Trophoblast cell (in vitro differentiated cells and primary cell): ENCODE data around the gene DUSP7.
"Not testable (repeated sequence)": the region's sequence is repeated elsewhere in the genome, so short reads cannot be mapped to it uniquely, and the experiment has no call there.

Experiments used
- DNase-seq, 2 donors: peaks; one replicate each; pipeline ENCODE4 v3.0.0-alpha.2; 2016
- H2AFZ ChIP-seq: 2 replicates; pipeline ENCODE4 v1.6.1; 2013; ENCODE audit warnings: low read length, moderate library complexity, mild to moderate bottlenecking; ENCODE audit not compliant: insufficient read depth, poor library complexity
- H2AK5ac ChIP-seq: 2 replicates; pipeline ENCODE4 v1.6.1; 2013; ENCODE audit warnings: mild to moderate bottlenecking, low read length
- H2BK120ac ChIP-seq: 2 replicates; pipeline ENCODE4 v1.6.1; 2013; ENCODE audit warnings: low read length, mild to moderate bottlenecking, moderate library complexity; ENCODE audit not compliant: insufficient read depth, poor library complexity
- H2BK12ac ChIP-seq: 2 replicates; pipeline ENCODE4 v1.6.1; 2013; ENCODE audit warnings: mild to moderate bottlenecking, low read length, moderate library complexity
- H2BK5ac ChIP-seq: 2 replicates; pipeline ENCODE4 v1.6.1; 2013; ENCODE audit warnings: low read length, low read depth, moderate library complexity, mild to moderate bottlenecking; ENCODE audit not compliant: poor library complexity
- H3K14ac ChIP-seq: 2 replicates; pipeline ENCODE4 v1.6.1; 2013; ENCODE audit warnings: mild to moderate bottlenecking, low read length
- H3K18ac ChIP-seq: 2 replicates; pipeline ENCODE4 v1.6.1; 2013; ENCODE audit warnings: mild to moderate bottlenecking, low read length
- H3K23ac ChIP-seq: 2 replicates; pipeline ENCODE4 v1.6.1; 2013; ENCODE audit warnings: low read length
- H3K27ac ChIP-seq: 2 replicates; pipeline ENCODE4 v1.5.1; 2013; ENCODE audit warnings: low read depth, mild to moderate bottlenecking, inconsistent platforms, low read length, moderate library complexity
- H3K27me3 ChIP-seq: 2 replicates; pipeline ENCODE4 v1.6.1; 2013; ENCODE audit warnings: inconsistent platforms, mild to moderate bottlenecking, low read length, moderate library complexity; ENCODE audit not compliant: insufficient read depth
- H3K36me3 ChIP-seq, 2 experiments: 1 replicate in 1 of 2; 2 replicates in 1 of 2; pipeline ENCODE4 v1.6.1; 2013; ENCODE audit warnings: low read length in 2 of 2, mild to moderate bottlenecking in 2 of 2, moderate library complexity in 1 of 2; ENCODE audit not compliant: insufficient read depth in 2 of 2, control insufficient read depth in 1 of 2
- H3K4ac ChIP-seq: 2 replicates; pipeline ENCODE4 v1.6.1; 2013; ENCODE audit warnings: low read depth, mild to moderate bottlenecking, low read length, moderate library complexity
- H3K4me1 ChIP-seq, 2 experiments: 1 replicate in 1 of 2; 2 replicates in 1 of 2; pipeline ENCODE4 v1.6.1; 2013; ENCODE audit warnings: low read length in 2 of 2, mild to moderate bottlenecking in 2 of 2, moderate library complexity in 1 of 2; ENCODE audit not compliant: insufficient read depth in 2 of 2, control insufficient read depth in 1 of 2
- H3K4me2 ChIP-seq: 2 replicates; pipeline ENCODE4 v1.6.1; 2013; ENCODE audit warnings: inconsistent platforms, mild to moderate bottlenecking, low read length, moderate library complexity
- H3K4me3 ChIP-seq: 2 replicates; pipeline ENCODE4 v1.5.1; 2013; ENCODE audit warnings: mild to moderate bottlenecking, low read depth, low read length, inconsistent platforms
- H3K79me1 ChIP-seq: one replicate; pipeline ENCODE4 v1.6.1; 2013; ENCODE audit warnings: low read length
- H3K79me2 ChIP-seq: 2 replicates; pipeline ENCODE4 v1.6.1; 2013; ENCODE audit warnings: low read length, mild to moderate bottlenecking; ENCODE audit not compliant: control insufficient read depth, insufficient read depth, poor library complexity
- H3K9ac ChIP-seq: 2 replicates; pipeline ENCODE4 v1.6.1; 2013; ENCODE audit warnings: mild to moderate bottlenecking, low read length
- H3K9me3 ChIP-seq: 2 replicates; pipeline ENCODE4 v1.6.1; 2013; ENCODE audit warnings: low read depth, mild to moderate bottlenecking, control low read depth, inconsistent platforms, low read length; ENCODE audit not compliant: insufficient read depth
- H4K12ac ChIP-seq: 2 replicates; pipeline ENCODE4 v1.6.1; 2013; ENCODE audit warnings: low read depth, mild to moderate bottlenecking, low read length, moderate library complexity
- H4K8ac ChIP-seq: 2 replicates; pipeline ENCODE4 v1.6.1; 2013; ENCODE audit warnings: low read depth, mild to moderate bottlenecking, low read length, moderate library complexity
- H4K91ac ChIP-seq: one replicate; pipeline ENCODE4 v1.6.1; 2013; ENCODE audit warnings: low read depth, mild to moderate bottlenecking, low read length, moderate library complexity
- WGBS: extraction: QIAGEN DNeasy Blood & Tissue Kit; methylation state at CpG from one replicate; pipeline ENCODE4 v1.1.7; 2013; ENCODE audit warnings: missing lambda C conversion rate; ENCODE audit not compliant: insufficient read length, insufficient coverage; ENCODE audit errors: extremely low coverage; 5-methylcytosine and 5-hydroxymethylcytosine counted together

Gene DUSP7

DNA sequence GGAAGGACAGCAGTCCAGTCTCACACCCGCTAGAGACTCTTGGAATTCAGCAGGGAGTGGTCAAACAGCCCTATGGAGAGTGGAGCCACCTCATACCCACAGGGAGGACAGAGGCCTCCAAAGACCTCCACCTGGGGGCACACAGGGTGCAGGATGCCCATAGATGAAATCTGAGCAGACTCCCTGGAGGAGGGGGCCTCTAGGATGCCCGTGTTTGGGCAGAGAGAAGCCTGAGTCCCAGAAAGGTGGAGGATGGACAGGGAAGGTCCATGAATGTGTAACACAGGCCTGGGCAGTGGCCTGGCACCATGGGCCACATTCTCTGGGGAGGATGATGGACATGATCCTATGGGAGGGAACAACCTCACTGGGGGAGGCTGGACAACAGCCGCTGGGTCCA is 21.7 kb downstream of the DUSP7 start:
- Histone ChIP-seq H3K4me2 (no peak overlapping the region), H3K4me3 (no peak overlapping the region), H3K27me3 (no peaks in the 10 kb centered on the region), H4K8ac (no peak overlapping the region), H3K79me1 (no peaks in the 10 kb centered on the region), H2AK5ac (no peak overlapping the region), H3K9me3 (peaks cover 2% of the 10 kb centered on the region), H3K79me2 (no peaks in the 10 kb centered on the region), H3K27ac (no peak overlapping the region), H3K4ac (no peak overlapping the region), H3K18ac (no peak overlapping the region), H2BK12ac (no peak overlapping the region), H2BK120ac (no peak overlapping the region), H3K14ac (no peak overlapping the region), H3K23ac (no peak overlapping the region), H3K36me3 (no peaks in the 10 kb centered on the region), H4K91ac (no peak overlapping the region), H4K12ac (no peak overlapping the region), H2BK5ac (no peak overlapping the region), H2AFZ (no peak overlapping the region), H3K9ac (no peak overlapping the region), H3K4me1 (peaks cover 4 to 6% of the 10 kb centered on the region in 2 experiments)
- DNase-seq, result no peak
- WGBS, result no CpG with 5 or more reads among the region's 3 CpGs

DNA sequence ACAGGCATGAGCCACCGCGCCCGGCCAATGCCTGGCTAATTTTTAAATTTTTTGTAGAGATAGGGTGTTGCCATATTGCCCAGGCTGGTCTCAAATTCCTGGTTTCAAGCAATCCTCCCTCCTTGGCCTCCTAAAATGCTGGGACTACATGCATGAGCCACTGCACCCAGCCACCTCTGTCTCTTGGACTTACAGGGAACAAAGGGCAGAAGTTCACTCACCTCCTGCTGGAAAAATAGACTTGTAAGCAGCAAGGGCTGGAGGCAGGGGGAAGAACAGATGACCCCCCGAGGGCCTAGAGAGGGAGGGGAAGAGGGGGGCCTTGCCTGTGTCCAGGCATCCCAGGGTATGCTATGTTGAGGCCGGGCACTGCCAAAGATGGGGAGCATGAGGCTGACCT is 22.2 kb downstream of the DUSP7 start:
- Histone ChIP-seq H2AFZ (no peak overlapping the region), H2AK5ac (no peak overlapping the region), H3K79me2 (no peaks in the 10 kb centered on the region), H3K4me1 (peaks cover 8 to 10% of the 10 kb centered on the region in 2 experiments), H3K27ac (no peak overlapping the region), H3K27me3 (no peaks in the 10 kb centered on the region), H4K8ac (no peak overlapping the region), H3K9me3 (peaks cover 5% of the 10 kb centered on the region), H3K4me2 (no peak overlapping the region), H2BK12ac (no peak overlapping the region), H3K18ac (no peak overlapping the region), H4K91ac (no peak overlapping the region), H2BK5ac (no peak overlapping the region), H3K36me3 (no peaks in the 10 kb centered on the region), H3K4me3 (no peak overlapping the region), H3K23ac (no peak overlapping the region), H4K12ac (no peak overlapping the region), H2BK120ac (no peak overlapping the region), H3K14ac (no peak overlapping the region), H3K4ac (no peak overlapping the region), H3K9ac (no peak overlapping the region), H3K79me1 (no peaks in the 10 kb centered on the region)
- DNase-seq, result no peak
- WGBS, result no CpG with 5 or more reads among the region's 5 CpGs

DNA sequence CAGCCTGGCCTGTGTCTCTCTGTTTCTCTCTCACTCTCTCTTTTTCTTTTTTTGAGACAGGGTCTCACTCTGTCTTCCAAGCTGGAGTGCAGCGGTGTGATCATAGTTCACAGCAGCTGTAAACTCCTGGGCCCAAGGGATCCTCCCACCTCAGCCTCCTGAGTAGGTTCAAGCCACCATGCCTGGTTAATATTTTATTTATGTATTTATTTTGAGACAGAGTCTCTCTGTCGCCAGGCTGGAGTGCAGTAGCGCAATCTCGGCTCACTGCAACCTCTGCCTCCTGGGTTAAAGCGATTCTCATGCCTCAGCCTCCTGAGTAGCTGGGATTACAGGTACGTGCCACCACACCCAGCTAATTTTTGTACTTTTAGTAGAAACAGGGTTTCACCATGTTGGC is 22.6 kb downstream of the DUSP7 start:
- not testable (repeated sequence) for H4K12ac ChIP-seq, H3K9me3 ChIP-seq, H2BK12ac ChIP-seq, H3K79me1 ChIP-seq, H3K18ac ChIP-seq, H3K9ac ChIP-seq, H4K8ac ChIP-seq, H3K27ac ChIP-seq, H3K4ac ChIP-seq, H3K23ac ChIP-seq, H3K27me3 ChIP-seq, H2AFZ ChIP-seq, DNase-seq, H3K4me2 ChIP-seq, H2BK5ac ChIP-seq, H3K79me2 ChIP-seq, H4K91ac ChIP-seq, H2AK5ac ChIP-seq, H3K14ac ChIP-seq, H3K4me3 ChIP-seq, H2BK120ac ChIP-seq, H3K36me3 ChIP-seq
- peaks cover 10 to 11% of the 10 kb centered on the region in 2 experiments for H3K4me1 ChIP-seq
- WGBS, result no CpG with 5 or more reads among the region's 6 CpGs

DNA sequence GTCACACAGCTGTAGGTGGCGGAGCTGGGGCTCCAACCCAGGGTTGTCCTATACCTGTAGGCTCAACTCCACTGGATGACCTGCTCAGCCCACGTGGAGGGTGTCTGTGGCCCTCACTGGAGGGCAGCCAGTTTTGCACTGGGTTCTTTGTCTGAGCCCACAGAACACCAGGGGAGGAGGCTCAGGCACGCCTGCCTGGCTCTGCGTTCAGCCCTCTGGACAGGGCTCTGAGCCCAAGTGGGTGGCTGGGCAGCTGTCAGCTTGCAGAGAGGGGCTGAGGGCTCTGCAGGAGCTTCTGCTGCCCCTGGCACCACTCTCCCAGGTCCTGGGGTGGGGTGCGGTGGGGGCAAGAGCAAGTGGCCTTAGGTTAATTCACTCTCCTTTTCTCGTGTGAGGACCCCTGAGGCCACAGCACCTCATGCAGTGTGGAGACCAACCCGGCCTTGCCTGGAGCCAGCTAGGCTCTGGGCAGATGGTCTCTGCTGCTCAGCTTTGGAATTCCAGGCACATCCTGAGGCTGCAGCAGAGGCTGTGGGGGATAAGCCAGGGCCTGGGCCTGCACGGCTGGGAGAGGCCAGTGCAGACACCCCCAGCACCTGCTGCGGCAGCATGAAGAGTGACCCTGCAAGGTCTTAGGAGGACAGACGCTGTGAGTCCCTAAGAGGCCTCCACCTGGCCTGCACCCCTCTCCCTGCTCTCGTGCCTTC is 23.5 kb downstream of the DUSP7 start:
- H3K23ac ChIP-seq, result no peak overlapping the region
- H3K36me3 ChIP-seq, result no peaks in the 10 kb centered on the region
- no peaks in the 10 kb centered on the region for H3K79me1 ChIP-seq
- no peak overlapping the region for H3K27ac ChIP-seq
- H4K8ac ChIP-seq, result no peak overlapping the region
- no peak overlapping the region for H4K91ac ChIP-seq
- no peak for DNase-seq
- H3K79me2 ChIP-seq, result no peaks in the 10 kb centered on the region
- no peak overlapping the region for H2AK5ac ChIP-seq
- H2BK5ac ChIP-seq, result no peak overlapping the region
- H3K9me3 ChIP-seq, result peaks cover 3% of the 10 kb centered on the region
- no peak overlapping the region for H3K4ac ChIP-seq
- no peak overlapping the region for H2BK12ac ChIP-seq
- H3K14ac ChIP-seq, result no peak overlapping the region
- H3K27me3 ChIP-seq, result no peaks in the 10 kb centered on the region
- H3K18ac ChIP-seq, result no peak overlapping the region
- H3K4me2 ChIP-seq, result no peak overlapping the region
- peaks cover 10 to 15% of the 10 kb centered on the region in 2 experiments for H3K4me1 ChIP-seq
- H3K9ac ChIP-seq, result no peak overlapping the region
- H3K4me3 ChIP-seq, result no peak overlapping the region
- WGBS, result no CpG with 5 or more reads among the region's 11 CpGs
- no peak overlapping the region for H2BK120ac ChIP-seq
- no peak overlapping the region for H4K12ac ChIP-seq
- H2AFZ ChIP-seq, result no peak overlapping the region
